ENCODE measurements around the gene PXT1. TPM values are rescaled to one million over a fixed set of nuclear protein-coding genes. Genes with fewer than 3 reads are reported as not detected.
A peak's percentile ranks its signal among the peaks of the same experiment; 100 is the strongest.

PXT1 gene
- total RNA-seq, 1 donor from 2014 or later: not detected

DNA sequence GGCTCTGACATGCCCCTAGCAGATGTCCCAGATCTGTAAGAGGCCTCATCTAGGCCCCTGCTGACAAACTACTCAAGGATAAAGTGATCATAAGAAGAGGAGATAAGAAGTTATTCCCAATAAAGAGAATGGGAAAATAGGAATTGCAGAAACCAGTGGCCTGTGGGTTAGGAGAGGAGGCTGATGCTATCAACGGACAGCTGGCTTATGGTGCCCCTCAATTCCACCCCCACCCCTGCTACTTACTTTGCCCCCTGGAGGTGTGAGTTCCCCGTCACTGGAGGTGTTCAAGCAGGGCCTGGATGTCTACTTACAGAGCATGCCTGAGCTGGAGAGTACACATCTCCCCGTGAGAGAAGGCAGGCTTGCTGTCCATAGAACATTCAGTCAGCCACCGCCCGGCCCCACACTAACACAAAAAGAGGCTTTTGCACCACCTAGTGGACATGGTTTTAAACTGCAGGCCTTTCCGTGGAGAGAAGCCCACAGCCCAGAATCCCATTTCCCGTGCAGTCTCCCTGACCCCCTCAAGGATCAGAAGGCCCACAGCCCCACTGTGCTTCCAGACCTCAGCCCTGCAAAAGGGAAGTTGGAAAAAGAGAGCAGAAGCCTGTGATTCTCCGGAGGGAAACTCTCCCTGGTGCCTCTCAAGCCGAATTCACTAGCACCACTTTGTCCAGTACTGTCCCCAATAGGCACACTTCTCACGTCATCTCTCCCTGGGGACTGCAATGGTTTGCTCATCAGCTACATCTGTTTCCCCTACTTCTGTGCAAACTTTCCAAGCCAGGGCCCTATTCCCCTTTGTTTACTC is 82.2 kb downstream of the PXT1 start:
- intact Hi-C loops (cut with DNase I): no loop called here
- H3K27ac ChIP-seq: no peak overlapping the region
- no peaks in the 10 kb centered on the region for H3K9me3 ChIP-seq
- TF ChIP-seq, protein P1, sequence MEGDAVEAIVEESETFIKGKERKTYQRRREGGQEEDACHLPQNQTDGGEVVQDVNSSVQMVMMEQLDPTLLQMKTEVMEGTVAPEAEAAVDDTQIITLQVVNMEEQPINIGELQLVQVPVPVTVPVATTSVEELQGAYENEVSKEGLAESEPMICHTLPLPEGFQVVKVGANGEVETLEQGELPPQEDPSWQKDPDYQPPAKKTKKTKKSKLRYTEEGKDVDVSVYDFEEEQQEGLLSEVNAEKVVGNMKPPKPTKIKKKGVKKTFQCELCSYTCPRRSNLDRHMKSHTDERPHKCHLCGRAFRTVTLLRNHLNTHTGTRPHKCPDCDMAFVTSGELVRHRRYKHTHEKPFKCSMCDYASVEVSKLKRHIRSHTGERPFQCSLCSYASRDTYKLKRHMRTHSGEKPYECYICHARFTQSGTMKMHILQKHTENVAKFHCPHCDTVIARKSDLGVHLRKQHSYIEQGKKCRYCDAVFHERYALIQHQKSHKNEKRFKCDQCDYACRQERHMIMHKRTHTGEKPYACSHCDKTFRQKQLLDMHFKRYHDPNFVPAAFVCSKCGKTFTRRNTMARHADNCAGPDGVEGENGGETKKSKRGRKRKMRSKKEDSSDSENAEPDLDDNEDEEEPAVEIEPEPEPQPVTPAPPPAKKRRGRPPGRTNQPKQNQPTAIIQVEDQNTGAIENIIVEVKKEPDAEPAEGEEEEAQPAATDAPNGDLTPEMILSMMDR (IDR thresholded peaks at IDR 0.05): peak; percentile 82
- H3K36me3 ChIP-seq: no peaks in the 10 kb centered on the region
- no peak overlapping the region for H3K4me3 ChIP-seq
- H3K4me1 ChIP-seq: peaks cover 7% of the 10 kb centered on the region
- no peaks in the 10 kb centered on the region for H3K27me3 ChIP-seq
- peak; percentile 93 for ATAC-seq
- DNase-seq: peak; percentile 81

GRCh38 chr6:36358226-36358915 is 84.3 kb downstream of the PXT1 start:
- Histone ChIP-seq H3K9me3 (no peaks in the 10 kb centered on the region), H3K27ac (no peak overlapping the region), H3K4me1 (peaks cover 7% of the 10 kb centered on the region), H3K27me3 (no peaks in the 10 kb centered on the region), H3K4me3 (no peak overlapping the region), H3K36me3 (no peaks in the 10 kb centered on the region)
- TF ChIP-seq, protein P1 (IDR thresholded peaks at IDR 0.05): no peak
- intact Hi-C loops (cut with DNase I): no loop called here
- no peak for DNase-seq
- ATAC-seq: peak; percentile 19

DNA sequence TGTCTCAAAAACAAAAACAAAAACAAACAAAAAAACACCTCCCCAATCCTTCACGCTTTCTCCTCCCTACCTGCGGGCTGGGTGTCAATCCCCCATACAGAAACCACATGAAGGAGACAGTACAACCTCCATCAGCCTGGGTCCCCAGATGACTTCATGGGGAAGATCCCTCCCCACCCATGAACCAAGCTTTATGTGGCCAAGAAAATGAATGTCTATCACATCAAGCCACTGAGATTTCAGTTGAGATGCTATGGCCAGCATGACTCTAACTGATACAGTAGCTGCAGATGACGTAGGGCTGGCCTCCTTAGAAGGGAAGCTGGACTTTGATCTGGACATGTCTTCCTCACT is 84.8 kb downstream of the PXT1 start:
- H3K27ac ChIP-seq: no peak overlapping the region
- TF ChIP-seq, protein P1 (IDR thresholded peaks at IDR 0.05): no peak

GRCh38 chr6:36355819-36356218 is 86.8 kb downstream of the PXT1 start:
- H3K27ac ChIP-seq: no peak overlapping the region
- no peaks in the 10 kb centered on the region for H3K9me3 ChIP-seq
- ATAC-seq: no peak
- H3K4me3 ChIP-seq: no peak overlapping the region
- intact Hi-C loops (cut with DNase I): no loop called here
- peaks cover 7% of the 10 kb centered on the region for H3K4me1 ChIP-seq
- DNase-seq: no peak
- no peaks in the 10 kb centered on the region for H3K27me3 ChIP-seq
- TF ChIP-seq, protein P1 (IDR thresholded peaks at IDR 0.05): no peak
- no peaks in the 10 kb centered on the region for H3K36me3 ChIP-seq

More for the DNA sequence above, 84.8 kb downstream of the PXT1 start:
- Histone ChIP-seq H3K9me3 (no peaks in the 10 kb centered on the region), H3K4me3 (no peak overlapping the region), H3K27me3 (no peaks in the 10 kb centered on the region), H3K4me1 (peaks cover 7% of the 10 kb centered on the region), H3K36me3 (no peaks in the 10 kb centered on the region)
- intact Hi-C loops (cut with DNase I): no loop called here
- ATAC-seq: no peak
- DNase-seq: no peak

DNA sequence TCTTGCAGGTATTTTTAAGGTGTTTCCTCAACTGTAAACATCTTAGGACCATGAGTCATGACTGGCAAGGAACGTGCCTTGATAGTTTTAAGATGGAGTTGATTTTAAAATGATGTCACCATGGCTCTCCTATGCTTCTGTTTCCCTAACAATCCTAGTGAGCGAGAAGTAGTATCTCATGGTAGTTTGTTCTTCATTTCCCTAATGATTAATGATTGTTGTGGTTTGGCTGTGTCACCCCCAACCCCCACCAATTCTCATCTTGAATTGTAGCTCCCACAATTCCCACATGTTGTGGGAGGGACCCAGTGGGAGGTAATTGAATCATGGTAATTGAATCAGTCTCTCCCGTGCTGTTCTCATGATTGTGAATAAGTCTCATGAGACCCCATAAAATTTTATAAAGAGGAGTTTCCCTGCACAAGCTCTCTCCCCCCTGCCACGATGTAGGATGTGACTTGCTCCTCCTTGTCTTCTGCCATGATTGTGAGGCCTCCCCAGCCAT is 89.2 kb downstream of the PXT1 start:
- Histone ChIP-seq H3K27ac (no peak overlapping the region), H3K4me1 (peaks cover 3% of the 10 kb centered on the region), H3K9me3 (no peaks in the 10 kb centered on the region), H3K36me3 (no peaks in the 10 kb centered on the region), H3K4me3 (no peak overlapping the region), H3K27me3 (no peaks in the 10 kb centered on the region)
- intact Hi-C loops (cut with DNase I): no loop called here
- ATAC-seq: no peak
- TF ChIP-seq, protein P1 (IDR thresholded peaks at IDR 0.05): no peak
- DNase-seq: no peak

Measured in upper lobe of right lung (tissue), 1 donor.